SK-N-SH (cell line): Measurements from ENCODE around the gene VNN1. TPM values are rescaled to one million over a fixed set of nuclear protein-coding genes. Genes with fewer than 3 reads are reported as not detected.

Experiments
- CTCF ChIA-PET: fragments of 300-600, 350-600 bp; formaldehyde crosslinking; extraction: SDS; loops from one replicate; lab custom pipeline; 2021; lab: Yijun Ruan, JAX
- POLR2A ChIA-PET: fragments of 350-600 bp; sonication (Branson Sonifier 250); formaldehyde crosslinking; extraction: SDS; loops from one replicate; lab custom pipeline; 2020; ENCODE audit warnings: antibody characterized with exemption, inconsistent platforms; lab: Yijun Ruan, JAX
- DNase-seq: peaks from one replicate; pipeline ENCODE4 v3.0.0; 2012
- H2AFZ ChIP-seq: fragments of 200-600 bp; sonication (generic); 2 replicates; pipeline ENCODE4 v1.8.1; 2016; ENCODE audit warnings: antibody characterized with exemption, mild to moderate bottlenecking, low read depth
- H3F3A ChIP-seq: fragments of 200-600 bp; sonication (generic); replicated peaks from 2 replicates; pipeline ENCODE3; 2016; ENCODE audit warnings: antibody characterized with exemption, mild to moderate bottlenecking; ENCODE audit not compliant: insufficient read depth
- H3K27ac ChIP-seq, 2 experiments: fragments of 200-500 bp in 1 of 2; fragments of 200-600 bp in 1 of 2; sonication (Bioruptor generic) in 1 of 2; sonication (generic), shearing (Covaris generic) in 1 of 2; 2 replicates each; pipeline versions ENCODE4 v1.5.1 to v1.6.1; 2014 to 2016; ENCODE audit warnings: low read depth in 2 of 2, inconsistent platforms in 1 of 2, low read length in 1 of 2, mild to moderate bottlenecking in 1 of 2, mixed read lengths in 1 of 2
- H3K27me3 ChIP-seq: fragments of 200-600 bp; sonication (generic), shearing (Covaris generic); 2 replicates; pipeline ENCODE4 v1.6.1; 2016; ENCODE audit warnings: mixed run types; ENCODE audit not compliant: insufficient read depth
- H3K36me3 ChIP-seq, 2 experiments: fragments of 200-500 bp in 1 of 2; fragments of 200-600 bp in 1 of 2; sonication (Bioruptor generic) in 1 of 2; sonication (generic) in 1 of 2; replicated peaks in 1 of 2; 2 replicates each; pipeline versions ENCODE3 to v1.5.1; 2014 to 2016; ENCODE audit warnings: low read length in 1 of 2, mild to moderate bottlenecking in 1 of 2; ENCODE audit not compliant: insufficient read depth in 2 of 2, control insufficient read depth in 1 of 2
- H3K4me1 ChIP-seq, 2 experiments: fragments of 200-500 bp in 1 of 2; fragments of 200-600 bp in 1 of 2; sonication (Bioruptor generic) in 1 of 2; sonication (generic), shearing (Covaris generic) in 1 of 2; 2 replicates each; pipeline versions ENCODE4 v1.5.1 to v1.6.1; 2014 to 2016; ENCODE audit warnings: low read depth in 1 of 2, low read length in 1 of 2, mixed run types in 1 of 2; ENCODE audit not compliant: insufficient read depth in 2 of 2, control insufficient read depth in 1 of 2
- H3K4me2 ChIP-seq: fragments of 200-600 bp; sonication (generic), shearing (Covaris generic); 2 replicates; pipeline ENCODE4 v1.6.1; 2017; ENCODE audit warnings: mixed run types
- H3K4me3 ChIP-seq, 2 experiments: fragments of 200-500 bp in 1 of 2; fragments of 200-600 bp in 1 of 2; sonication (Bioruptor generic) in 1 of 2; sonication (generic), shearing (Covaris generic) in 1 of 2; 2 replicates each; pipeline versions ENCODE4 v1.5.1 to v1.8.1; 2014 to 2016; ENCODE audit warnings: low read depth in 2 of 2, inconsistent platforms in 1 of 2, low read length in 1 of 2, mild to moderate bottlenecking in 1 of 2, mixed read lengths in 1 of 2, moderate library complexity in 1 of 2
- H3K79me2 ChIP-seq: fragments of 200-600 bp; sonication (generic); 2 replicates; pipeline ENCODE4 v1.8.1; 2017; ENCODE audit warnings: mild to moderate bottlenecking; ENCODE audit not compliant: insufficient read depth
- H3K9ac ChIP-seq: fragments of 200-600 bp; sonication (generic); 2 replicates; pipeline ENCODE4 v1.6.1; 2017; ENCODE audit warnings: mixed run types
- H3K9me2 ChIP-seq: fragments of 200-600 bp; sonication (generic); 2 replicates; pipeline ENCODE4 v1.6.1; 2017; ENCODE audit warnings: mixed run types
- H3K9me3 ChIP-seq: fragments of 200-600 bp; sonication (generic); 2 replicates; pipeline ENCODE4 v1.6.1; 2017; ENCODE audit warnings: mixed run types, mild to moderate bottlenecking, moderate library complexity
- H4K20me1 ChIP-seq: fragments of 200-600 bp; sonication (generic); 2 replicates; pipeline ENCODE4 v1.6.1; 2017; ENCODE audit warnings: mild to moderate bottlenecking, mixed run types; ENCODE audit not compliant: insufficient read depth
- CHD2 ChIP-seq: fragments of 150-350 bp; IDR thresholded peaks from 2 replicates; pipeline ENCODE4 v1.6.1; 2018; ENCODE audit warnings: low read length; ENCODE audit not compliant: partially characterized antibody
- CTCF ChIP-seq: fragments of 200-600 bp; sonication (generic); IDR thresholded peaks from 2 replicates; pipeline ENCODE4 v1.6.1; 2017; ENCODE audit warnings: antibody characterized with exemption, mild to moderate bottlenecking, moderate library complexity
- EP300 ChIP-seq, 2 experiments: IDR thresholded peaks; 2 replicates each; pipeline versions ENCODE4 v1.4.0 to v1.6.1; 2012; ENCODE audit warnings: borderline replicate concordance in 1 of 2, low read depth in 1 of 2, low read length in 1 of 2
- EZH2phosphoT487 ChIP-seq: fragments of 200-600 bp; sonication (generic); IDR thresholded peaks from 2 replicates; pipeline ENCODE4 v1.6.1; 2017; ENCODE audit warnings: low read depth, mixed run types, mild to moderate bottlenecking, antibody characterized with exemption, moderate library complexity, borderline replicate concordance
- FOSL2 ChIP-seq: IDR thresholded peaks from 2 replicates; pipeline ENCODE4 v1.4.0; 2012; ENCODE audit warnings: low read depth, mild to moderate bottlenecking, moderate library complexity, borderline replicate concordance
- FOXM1 ChIP-seq: IDR thresholded peaks from 2 replicates; pipeline ENCODE4 v1.4.0; 2012; ENCODE audit warnings: low read depth, mild to moderate bottlenecking
- GABPA ChIP-seq: IDR thresholded peaks from 2 replicates; pipeline ENCODE4 v1.4.0; 2012; ENCODE audit warnings: low read depth, mild to moderate bottlenecking
- IRF3 ChIP-seq: fragments of 150-350 bp; IDR thresholded peaks from 2 replicates; pipeline ENCODE4 v1.6.1; 2016; ENCODE audit warnings: mild to moderate bottlenecking, low read depth, low read length
- JUND ChIP-seq: IDR thresholded peaks from 2 replicates; pipeline ENCODE4 v1.4.0; 2012
- NFIC ChIP-seq: IDR thresholded peaks from 2 replicates; pipeline ENCODE4 v1.4.0; 2012; ENCODE audit warnings: borderline replicate concordance
- PBX3 ChIP-seq: IDR thresholded peaks from 2 replicates; pipeline ENCODE4; 2012
- POLR2AphosphoS5 ChIP-seq: IDR thresholded peaks from 2 replicates; pipeline ENCODE4 v1.6.1; 2012; ENCODE audit warnings: low read depth, low read length
- RAD21 ChIP-seq: IDR thresholded peaks from 2 replicates; pipeline ENCODE4 v1.6.1; 2012; ENCODE audit warnings: mild to moderate bottlenecking, low read length
- RCOR1 ChIP-seq: fragments of 150-350 bp; IDR thresholded peaks from 2 replicates; pipeline ENCODE4 v1.6.1; 2017; ENCODE audit warnings: antibody characterized with exemption, low read length
- RXRA ChIP-seq: IDR thresholded peaks from 2 replicates; pipeline ENCODE4 v1.4.0; 2012; ENCODE audit warnings: low read depth, mild to moderate bottlenecking, borderline replicate concordance
- SIN3A ChIP-seq: IDR thresholded peaks from 2 replicates; pipeline ENCODE4 v1.6.1; 2012; ENCODE audit warnings: low read depth, mild to moderate bottlenecking, low read length, moderate library complexity, borderline replicate concordance
- SMC3 ChIP-seq: IDR thresholded peaks from 2 replicates; pipeline ENCODE4 v1.6.1; 2012; ENCODE audit warnings: low read depth, low read length, improper control_type of control experiment
- TAF1 ChIP-seq: IDR thresholded peaks from 2 replicates; pipeline ENCODE4 v1.6.1; 2012; ENCODE audit warnings: low read depth, mild to moderate bottlenecking, low read length, moderate library complexity, borderline replicate concordance
- TCF12 ChIP-seq: IDR thresholded peaks from 2 replicates; pipeline ENCODE4 v1.4.0; 2012
- TEAD4 ChIP-seq: IDR thresholded peaks from 2 replicates; pipeline ENCODE4 v1.4.0; 2012; ENCODE audit warnings: mild to moderate bottlenecking, borderline replicate concordance; ENCODE audit not compliant: insufficient read depth
- USF1 ChIP-seq: IDR thresholded peaks from 2 replicates; pipeline ENCODE4 v1.4.0; 2012; ENCODE audit warnings: low read depth, borderline replicate concordance
- WGBS: methylation state at CpG from one replicate; pipeline ENCODE4 v1.1.6; 2017; ENCODE audit warnings: low lambda C conversion rate; 5-methylcytosine and 5-hydroxymethylcytosine counted together
- polyA plus RNA-seq, 3 experiments: library from polyadenylated mRNA; depleted of rRNA; stranded (reverse); fragments of >200 nt; gene quantifications; 2 replicates each; pipeline ENCODE4 v1.2.3, GENCODE V29; 2012

VNN1 gene
- polyA plus RNA-seq, 1 of the 3 experiments (the other 2 are of a cell fraction): not detected

GRCh38 chr6:132690678-132691077 lies 23.2 kb downstream of the VNN1 start (continued):
- TF ChIP-seq EZH2phosphoT487 (no peak), PBX3 (no peak)

GRCh38 chr6:132687306-132687705 lies 26.5 kb downstream of the VNN1 start:
- POLR2A ChIA-PET: no interaction called here
- CTCF ChIA-PET: no interaction called here
- WGBS: 1% methylated on average over 5 of the region's 5 CpGs
- H3F3A ChIP-seq: no peaks in the 10 kb centered on the region
- no peaks in the 10 kb centered on the region; the same call in 1 of the 2 replicates for H3K27me3 ChIP-seq
- DNase-seq: no peak
- H4K20me1 ChIP-seq: no peaks in the 10 kb centered on the region
- H3K9me3 ChIP-seq: no peaks in the 10 kb centered on the region
- no peak overlapping the region for H3K27ac ChIP-seq
- no peak overlapping the region for H3K9ac ChIP-seq
- TF ChIP-seq FOSL2 (no peak), CTCF (no peak), FOXM1 (no peak), CHD2 (no peak), NFIC (no peak), IRF3 (no peak), RCOR1 (no peak), SMC3 (no peak), JUND (no peak), EP300 (IDR thresholded peaks at IDR 0.05; ENCODE audit: borderline replicate concordance in 1 of 2, low read depth in 1 of 2, low read length in 1 of 2) (no peak), USF1 (no peak), GABPA (no peak), SIN3A (no peak), RAD21 (no peak), TEAD4 (no peak), TAF1 (no peak), TCF12 (no peak), RXRA (no peak), POLR2AphosphoS5 (no peak)
- no peaks in the 10 kb centered on the region for H3K36me3 ChIP-seq
- no peak overlapping the region for H2AFZ ChIP-seq
- H3K79me2 ChIP-seq: no peaks in the 10 kb centered on the region
- H3K4me3 ChIP-seq: no peak overlapping the region
- no peak overlapping the region for H3K4me2 ChIP-seq
- H3K4me1 ChIP-seq: no peaks in the 10 kb centered on the region
- no peaks in the 10 kb centered on the region for H3K9me2 ChIP-seq
